Dendritic cell treated with granulocyte-macrophage colony-stimulating factor and Interleukin-4, amounts not matched to agents 40 ng/mL and 50 ng/mL, for 4 days (primary cell): ENCODE results near the gene SLC25A11.

Source experiments
- H3K27ac Mint-ChIP-seq: one replicate; pipeline ENCODE4 v1.8.0; 2022; ENCODE audit warnings: mild to moderate bottlenecking, mixed read lengths
- H3K27me3 Mint-ChIP-seq: one replicate; pipeline ENCODE4 v1.8.0; 2022; ENCODE audit warnings: mild to moderate bottlenecking, mixed read lengths
- H3K36me3 Mint-ChIP-seq: one replicate; pipeline ENCODE4 v1.8.0; 2022; ENCODE audit warnings: low read depth, mixed read lengths
- H3K4me1 Mint-ChIP-seq: one replicate; pipeline ENCODE4 v1.8.0; 2022; ENCODE audit warnings: low read depth, mixed read lengths
- H3K4me3 Mint-ChIP-seq: one replicate; pipeline ENCODE4 v1.8.0; 2022; ENCODE audit warnings: mild to moderate bottlenecking, moderate library complexity, mixed read lengths
- H3K9me3 Mint-ChIP-seq: one replicate; pipeline ENCODE4 v1.8.0; 2022; ENCODE audit warnings: mixed read lengths
- intact Hi-C: fragments of 100-400 bp; cut with micrococcal nuclease; formaldehyde crosslinking; loops from one replicate; pipeline ENCODE4 v1.15.0; 2022

The SLC25A11 gene

GRCh38 chr17:4939796-4940554 is at the start of gene SLC25A11, which contains the start of gene RNF167:
TSS of gene SLC25A11 (minus strand) at chr17:4940046. CDS start at chr17:4939910, 136 bp downstream.
TSS of gene RNF167 (plus strand) at chr17:4940268. CDS start at chr17:4940910, 642 bp downstream.
- Mint-ChIP-seq H3K36me3 (peaks cover 96% of the 10 kb centered on the region), H3K27ac (peak within 1 kb of the TSS; percentile 90), H3K4me3 (peak within 1 kb of the TSS; percentile 92), H3K4me1 (peaks cover 83% of the 10 kb centered on the region), H3K27me3 (no peaks in the 10 kb centered on the region), H3K9me3 (no peaks in the 10 kb centered on the region)
- intact Hi-C loops = loop anchor here (1.0 to 2.0 kb wide), 2 partner anchors 8 to 27 kb away; partner anchors contain the start of genes PFN1 and SPAG7

GRCh38 chr17:4987767-4988567 is 48.1 kb upstream of the SLC25A11 start:
- Mint-ChIP-seq H3K9me3 (no peaks in the 10 kb centered on the region), H3K27me3 (no peaks in the 10 kb centered on the region), H3K27ac (peak overlapping the region; percentile 93), H3K4me1 (peaks cover 54% of the 10 kb centered on the region), H3K36me3 (peaks cover 58% of the 10 kb centered on the region), H3K4me3 (peak overlapping the region; percentile 91)
- intact Hi-C loops = loop anchor here (2.0 to 5.0 kb wide), 3 partner anchors 21 to 44 kb away; partner anchors contain the start of genes PFN1 and SPAG7

GRCh38 chr17:4986951-4987766 is 47.3 kb upstream of the SLC25A11 start, which contains the start of gene CAMTA2:
TSS of gene CAMTA2 (minus strand) at chr17:4987675. CDS start at chr17:4986222, 1,453 bp downstream.
- intact Hi-C loops = loop anchor here (2.0 to 5.0 kb wide), 3 partner anchors 20 to 45 kb away; partner anchors contain the start of genes PFN1 and SPAG7
- H3K27me3 Mint-ChIP-seq = no peaks in the 10 kb centered on the region
- H3K4me3 Mint-ChIP-seq = peak within 1 kb of the TSS; percentile 91
- no peaks in the 10 kb centered on the region for H3K9me3 Mint-ChIP-seq
- H3K4me1 Mint-ChIP-seq = peaks cover 62% of the 10 kb centered on the region
- H3K36me3 Mint-ChIP-seq = peaks cover 66% of the 10 kb centered on the region
- H3K27ac Mint-ChIP-seq = peak within 1 kb of the TSS; percentile 93

GRCh38 chr17:4986403-4986802 is 46.6 kb upstream of the SLC25A11 start:
- Mint-ChIP-seq H3K4me1 (peaks cover 64% of the 10 kb centered on the region), H3K36me3 (peaks cover 69% of the 10 kb centered on the region), H3K27me3 (no peaks in the 10 kb centered on the region), H3K27ac (peak overlapping the region; percentile 93), H3K4me3 (peak overlapping the region; percentile 91), H3K9me3 (no peaks in the 10 kb centered on the region)
- intact Hi-C loops = loop anchor here (2.0 to 5.0 kb wide), 3 partner anchors 20 to 46 kb away; partner anchors contain the start of genes PFN1 and SPAG7

- Mint-ChIP-seq H3K9me3 (no peaks in the 10 kb centered on the region), H3K36me3 (peaks cover 93% of the 10 kb centered on the region), H3K4me3 (no peak overlapping the region), H3K27ac (peak overlapping the region; percentile 38), H3K27me3 (no peaks in the 10 kb centered on the region), H3K4me1 (peaks cover 76% of the 10 kb centered on the region)
- intact Hi-C loops = no loop called here
Observed at GRCh38 chr17:4982305-4982704, 42.5 kb upstream of the SLC25A11 start.

- peaks cover 65% of the 10 kb centered on the region for H3K4me1 Mint-ChIP-seq
- H3K27ac Mint-ChIP-seq = peak overlapping the region; percentile 71
- no peaks in the 10 kb centered on the region for H3K27me3 Mint-ChIP-seq
- peaks cover 87% of the 10 kb centered on the region for H3K36me3 Mint-ChIP-seq
- no peak overlapping the region for H3K4me3 Mint-ChIP-seq
- intact Hi-C loops = loop anchor here (2.0 kb wide), 1 partner anchor 82 kb away; no protein-coding TSS in a partner anchor
- H3K9me3 Mint-ChIP-seq = no peaks in the 10 kb centered on the region
Observed at GRCh38 chr17:4980644-4981216, 40.9 kb upstream of the SLC25A11 start.

GRCh38 chr17:4978726-4979125 is 38.9 kb upstream of the SLC25A11 start:
- H3K4me1 Mint-ChIP-seq = peaks cover 75% of the 10 kb centered on the region
- H3K4me3 Mint-ChIP-seq = peak overlapping the region; percentile 27
- H3K27ac Mint-ChIP-seq = peak overlapping the region; percentile 74
- peaks cover 72% of the 10 kb centered on the region for H3K36me3 Mint-ChIP-seq
- H3K27me3 Mint-ChIP-seq = no peaks in the 10 kb centered on the region
- intact Hi-C loops = no loop called here
- H3K9me3 Mint-ChIP-seq = no peaks in the 10 kb centered on the region

GRCh38 chr17:4974115-4974670 is 34.3 kb upstream of the SLC25A11 start:
- H3K4me1 Mint-ChIP-seq = peaks cover 51% of the 10 kb centered on the region
- peaks cover 29% of the 10 kb centered on the region for H3K36me3 Mint-ChIP-seq
- no peak overlapping the region for H3K4me3 Mint-ChIP-seq
- intact Hi-C loops = no loop called here
- H3K27me3 Mint-ChIP-seq = no peaks in the 10 kb centered on the region
- no peaks in the 10 kb centered on the region for H3K9me3 Mint-ChIP-seq
- peak overlapping the region; percentile 47 for H3K27ac Mint-ChIP-seq

- intact Hi-C loops = no loop called here
- H3K4me3 Mint-ChIP-seq = no peak overlapping the region
- H3K9me3 Mint-ChIP-seq = no peaks in the 10 kb centered on the region
- peaks cover 22% of the 10 kb centered on the region for H3K36me3 Mint-ChIP-seq
- H3K27ac Mint-ChIP-seq = peak overlapping the region; percentile 47
- peaks cover 44% of the 10 kb centered on the region for H3K4me1 Mint-ChIP-seq
- no peaks in the 10 kb centered on the region for H3K27me3 Mint-ChIP-seq
Observed at GRCh38 chr17:4973256-4974114, 33.6 kb upstream of the SLC25A11 start.

GRCh38 chr17:4972752-4973151 is 32.9 kb upstream of the SLC25A11 start:
- H3K4me3 Mint-ChIP-seq = no peak overlapping the region
- intact Hi-C loops = no loop called here
- peak overlapping the region; percentile 47 for H3K27ac Mint-ChIP-seq
- H3K27me3 Mint-ChIP-seq = no peaks in the 10 kb centered on the region
- H3K9me3 Mint-ChIP-seq = no peaks in the 10 kb centered on the region
- H3K4me1 Mint-ChIP-seq = peaks cover 39% of the 10 kb centered on the region
- peaks cover 14% of the 10 kb centered on the region for H3K36me3 Mint-ChIP-seq

GRCh38 chr17:4972322-4972721 is 32.5 kb upstream of the SLC25A11 start:
- Mint-ChIP-seq H3K27ac (no peak overlapping the region), H3K27me3 (no peaks in the 10 kb centered on the region), H3K9me3 (no peaks in the 10 kb centered on the region), H3K4me3 (no peak overlapping the region), H3K4me1 (peaks cover 39% of the 10 kb centered on the region), H3K36me3 (peaks cover 10% of the 10 kb centered on the region)
- intact Hi-C loops = no loop called here

GRCh38 chr17:4971826-4972225 is 32.0 kb upstream of the SLC25A11 start:
- no peak overlapping the region for H3K27ac Mint-ChIP-seq

More at GRCh38 chr17:4971826-4972225, 32.0 kb upstream of the SLC25A11 start:
- Mint-ChIP-seq H3K36me3 (peaks cover 5% of the 10 kb centered on the region), H3K4me3 (no peak overlapping the region), H3K4me1 (peaks cover 39% of the 10 kb centered on the region), H3K27me3 (no peaks in the 10 kb centered on the region), H3K9me3 (no peaks in the 10 kb centered on the region)
- intact Hi-C loops = no loop called here
